ENCODE data around the gene HIVEP3.

DNA sequence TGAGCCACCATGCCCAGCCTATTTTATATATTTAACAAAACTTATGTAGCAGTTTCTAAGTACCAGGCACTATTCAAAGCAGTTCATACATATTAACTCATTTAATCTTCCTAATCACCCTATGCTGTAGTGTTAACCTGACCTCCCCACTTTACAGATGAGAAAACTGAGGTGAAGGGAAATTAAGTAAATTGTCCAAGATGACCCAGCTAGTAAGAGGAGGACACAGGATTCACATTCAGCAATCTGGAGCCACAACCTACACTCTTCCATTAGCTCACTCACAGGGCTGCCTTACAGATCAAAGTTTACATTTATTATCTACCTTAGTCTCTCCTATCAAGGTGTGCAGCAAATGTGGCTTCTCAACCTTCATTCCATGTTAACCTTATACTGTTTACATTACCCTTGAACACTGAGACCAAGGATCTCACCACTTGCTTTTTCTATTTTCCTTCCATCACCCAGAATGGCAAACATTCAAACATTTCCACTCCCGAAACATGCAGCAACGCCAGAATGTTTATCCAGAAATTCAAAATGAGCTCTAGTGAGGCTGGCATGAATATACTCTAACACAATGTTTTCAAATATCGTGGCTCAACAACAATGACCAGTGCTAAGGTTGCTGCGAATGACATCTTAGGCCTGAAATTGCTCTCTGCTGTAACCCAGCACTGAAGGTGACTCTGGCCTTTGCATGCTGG, 24.5 kb downstream of the HIVEP3 start:
- TF ChIP-seq, protein P1, sequence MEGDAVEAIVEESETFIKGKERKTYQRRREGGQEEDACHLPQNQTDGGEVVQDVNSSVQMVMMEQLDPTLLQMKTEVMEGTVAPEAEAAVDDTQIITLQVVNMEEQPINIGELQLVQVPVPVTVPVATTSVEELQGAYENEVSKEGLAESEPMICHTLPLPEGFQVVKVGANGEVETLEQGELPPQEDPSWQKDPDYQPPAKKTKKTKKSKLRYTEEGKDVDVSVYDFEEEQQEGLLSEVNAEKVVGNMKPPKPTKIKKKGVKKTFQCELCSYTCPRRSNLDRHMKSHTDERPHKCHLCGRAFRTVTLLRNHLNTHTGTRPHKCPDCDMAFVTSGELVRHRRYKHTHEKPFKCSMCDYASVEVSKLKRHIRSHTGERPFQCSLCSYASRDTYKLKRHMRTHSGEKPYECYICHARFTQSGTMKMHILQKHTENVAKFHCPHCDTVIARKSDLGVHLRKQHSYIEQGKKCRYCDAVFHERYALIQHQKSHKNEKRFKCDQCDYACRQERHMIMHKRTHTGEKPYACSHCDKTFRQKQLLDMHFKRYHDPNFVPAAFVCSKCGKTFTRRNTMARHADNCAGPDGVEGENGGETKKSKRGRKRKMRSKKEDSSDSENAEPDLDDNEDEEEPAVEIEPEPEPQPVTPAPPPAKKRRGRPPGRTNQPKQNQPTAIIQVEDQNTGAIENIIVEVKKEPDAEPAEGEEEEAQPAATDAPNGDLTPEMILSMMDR (IDR thresholded peaks at IDR 0.05), result no peak
- no peak for TF ChIP-seq POLR2A (IDR thresholded peaks at IDR 0.05)

Measured in body of pancreas (tissue), 4 donors.